ENCODE measurements around the gene NOG.

The NOG gene

GRCh38 chr17:56599088-56599487 is 5.6 kb downstream of the NOG start:
- H3K4me3 ChIP-seq (ENCODE audit: low read depth in 1 of 2, low read length in 2 of 2), result no peak overlapping the region
- H2AFZ ChIP-seq (ENCODE audit: low read depth, low read length), result no peak overlapping the region
- peaks cover 33% of the 10 kb centered on the region for H3K4me1 ChIP-seq (ENCODE audit: insufficient read depth, low read length)
- ATAC-seq (ENCODE audit: insufficient read depth, low read depth) (no peak), DNase-seq (no peak)
- no peak overlapping the region for H3K27ac ChIP-seq (ENCODE audit: low read length)
- H3K9me3 ChIP-seq (ENCODE audit: insufficient read depth, low read length, severe bottlenecking), result no peaks in the 10 kb centered on the region
- H4K20me1 ChIP-seq (ENCODE audit: insufficient read depth, low read length), result peaks cover 10% of the 10 kb centered on the region; the same call in 1 of the 2 replicates
- TF ChIP-seq CTCF (IDR thresholded peaks at IDR 0.05; ENCODE audit: borderline replicate concordance, extremely low read depth, low read length, poor library complexity, severe bottlenecking), result no peak
- no peak for TF ChIP-seq EZH2 (IDR thresholded peaks at IDR 0.05; ENCODE audit: borderline replicate concordance, low read depth, low read length, severe bottlenecking)
- no peak overlapping the region for H3K4me2 ChIP-seq (ENCODE audit: insufficient read depth, low read length)
- H3K27me3 ChIP-seq (ENCODE audit: insufficient read depth, low read length, poor library complexity), result peaks cover 29% of the 10 kb centered on the region
- no peak overlapping the region for H3K9ac ChIP-seq (ENCODE audit: low read depth, low read length)
- H3K36me3 ChIP-seq (ENCODE audit: insufficient read depth, low read length), result no peaks in the 10 kb centered on the region
- H3K79me2 ChIP-seq (ENCODE audit: insufficient read depth, low read length), result no peaks in the 10 kb centered on the region

DNA sequence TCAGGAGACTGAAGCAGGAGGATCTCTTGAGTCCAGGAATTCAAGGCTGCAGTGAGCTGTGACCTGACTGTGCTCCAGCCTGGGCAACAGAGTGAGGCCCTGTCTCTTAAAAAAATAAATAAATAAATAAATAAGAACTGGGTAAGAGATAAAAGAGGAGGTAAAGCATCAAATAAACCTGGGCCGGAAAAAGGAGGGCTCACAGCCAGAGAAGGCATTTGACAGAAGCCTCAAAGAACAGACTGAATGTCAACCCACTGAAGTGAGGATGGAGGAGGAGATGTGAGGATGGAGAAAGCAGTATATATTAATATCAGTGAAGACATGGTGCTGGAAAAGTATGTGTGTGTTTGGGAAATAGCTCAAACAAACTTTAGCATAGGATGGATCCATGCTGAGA is 6.1 kb downstream of the NOG start:
- Histone ChIP-seq H3K9ac (ENCODE audit: low read depth, low read length) (no peak overlapping the region), H3K4me3 (ENCODE audit: low read depth in 1 of 2, low read length in 2 of 2) (no peak overlapping the region)

GRCh38 chr17:56600256-56600655 is 6.8 kb downstream of the NOG start:
- H3K27ac ChIP-seq (ENCODE audit: low read length), result no peak overlapping the region
- peaks cover 25% of the 10 kb centered on the region for H3K4me1 ChIP-seq (ENCODE audit: insufficient read depth, low read length)
- H2AFZ ChIP-seq (ENCODE audit: low read depth, low read length), result no peak overlapping the region
- H3K36me3 ChIP-seq (ENCODE audit: insufficient read depth, low read length), result no peaks in the 10 kb centered on the region
- no peaks in the 10 kb centered on the region for H3K79me2 ChIP-seq (ENCODE audit: insufficient read depth, low read length)
- TF ChIP-seq EZH2 (IDR thresholded peaks at IDR 0.05; ENCODE audit: borderline replicate concordance, low read depth, low read length, severe bottlenecking), result no peak
- no peak for TF ChIP-seq CTCF (IDR thresholded peaks at IDR 0.05; ENCODE audit: borderline replicate concordance, extremely low read depth, low read length, poor library complexity, severe bottlenecking)
- 0 out of 2 replicates have a peak, but pooled peaks cover 4% of the 10 kb centered on the region for H4K20me1 ChIP-seq (ENCODE audit: insufficient read depth, low read length)
- H3K4me3 ChIP-seq (ENCODE audit: low read depth in 1 of 2, low read length in 2 of 2), result no peak overlapping the region
- no peak for DNase-seq
- no peak for ATAC-seq (ENCODE audit: insufficient read depth, low read depth)
- no peak overlapping the region for H3K4me2 ChIP-seq (ENCODE audit: insufficient read depth, low read length)
- H3K27me3 ChIP-seq (ENCODE audit: insufficient read depth, low read length, poor library complexity), result peaks cover 17% of the 10 kb centered on the region
- no peak overlapping the region for H3K9ac ChIP-seq (ENCODE audit: low read depth, low read length)
- no peaks in the 10 kb centered on the region for H3K9me3 ChIP-seq (ENCODE audit: insufficient read depth, low read length, severe bottlenecking)

More for the DNA sequence above, 6.1 kb downstream of the NOG start:
- H4K20me1 ChIP-seq (ENCODE audit: insufficient read depth, low read length), result peaks cover 6% of the 10 kb centered on the region; the same call in 1 of the 2 replicates
- no peaks in the 10 kb centered on the region for H3K36me3 ChIP-seq (ENCODE audit: insufficient read depth, low read length)
- no peaks in the 10 kb centered on the region for H3K79me2 ChIP-seq (ENCODE audit: insufficient read depth, low read length)
- ATAC-seq (ENCODE audit: insufficient read depth, low read depth), result no peak
- no peak overlapping the region for H3K27ac ChIP-seq (ENCODE audit: low read length)
- no peak for TF ChIP-seq EZH2 (IDR thresholded peaks at IDR 0.05; ENCODE audit: borderline replicate concordance, low read depth, low read length, severe bottlenecking)
- no peak for TF ChIP-seq CTCF (IDR thresholded peaks at IDR 0.05; ENCODE audit: borderline replicate concordance, extremely low read depth, low read length, poor library complexity, severe bottlenecking)
- no peak overlapping the region for H2AFZ ChIP-seq (ENCODE audit: low read depth, low read length)
- no peaks in the 10 kb centered on the region for H3K9me3 ChIP-seq (ENCODE audit: insufficient read depth, low read length, severe bottlenecking)
- DNase-seq, result no peak
- no peak overlapping the region for H3K4me2 ChIP-seq (ENCODE audit: insufficient read depth, low read length)
- H3K27me3 ChIP-seq (ENCODE audit: insufficient read depth, low read length, poor library complexity), result peaks cover 24% of the 10 kb centered on the region
- peaks cover 28% of the 10 kb centered on the region for H3K4me1 ChIP-seq (ENCODE audit: insufficient read depth, low read length)

- peaks cover 8% of the 10 kb centered on the region for H3K27me3 ChIP-seq (ENCODE audit: insufficient read depth, low read length, poor library complexity)
- H3K4me3 ChIP-seq (ENCODE audit: low read depth in 1 of 2, low read length in 2 of 2), result no peak overlapping the region
- no peaks in the 10 kb centered on the region for H3K79me2 ChIP-seq (ENCODE audit: insufficient read depth, low read length)
- H4K20me1 ChIP-seq (ENCODE audit: insufficient read depth, low read length), result no peaks in the 10 kb centered on the region
- ATAC-seq (ENCODE audit: insufficient read depth, low read depth) (no peak), DNase-seq (no peak)
- TF ChIP-seq CTCF (IDR thresholded peaks at IDR 0.05; ENCODE audit: borderline replicate concordance, extremely low read depth, low read length, poor library complexity, severe bottlenecking) (no peak), EZH2 (IDR thresholded peaks at IDR 0.05; ENCODE audit: borderline replicate concordance, low read depth, low read length, severe bottlenecking) (no peak)
- no peak overlapping the region for H3K9ac ChIP-seq (ENCODE audit: low read depth, low read length)
- no peaks in the 10 kb centered on the region for H3K36me3 ChIP-seq (ENCODE audit: insufficient read depth, low read length)
- no peak overlapping the region for H3K27ac ChIP-seq (ENCODE audit: low read length)
- H3K4me2 ChIP-seq (ENCODE audit: insufficient read depth, low read length), result no peak overlapping the region
- no peak overlapping the region for H2AFZ ChIP-seq (ENCODE audit: low read depth, low read length)
- H3K4me1 ChIP-seq (ENCODE audit: insufficient read depth, low read length), result peaks cover 19% of the 10 kb centered on the region
- H3K9me3 ChIP-seq (ENCODE audit: insufficient read depth, low read length, severe bottlenecking), result no peaks in the 10 kb centered on the region
Observed at GRCh38 chr17:56601591-56601990, 8.1 kb downstream of the NOG start.
